ENCODE data around the gene ATP5IF1. TPM values are rescaled to one million over a fixed set of nuclear protein-coding genes. Genes with fewer than 3 reads are reported as not detected.

Gene ATP5IF1
- total RNA-seq, 2 donors from 2014 or later, result 472 to 881 TPM

DNA sequence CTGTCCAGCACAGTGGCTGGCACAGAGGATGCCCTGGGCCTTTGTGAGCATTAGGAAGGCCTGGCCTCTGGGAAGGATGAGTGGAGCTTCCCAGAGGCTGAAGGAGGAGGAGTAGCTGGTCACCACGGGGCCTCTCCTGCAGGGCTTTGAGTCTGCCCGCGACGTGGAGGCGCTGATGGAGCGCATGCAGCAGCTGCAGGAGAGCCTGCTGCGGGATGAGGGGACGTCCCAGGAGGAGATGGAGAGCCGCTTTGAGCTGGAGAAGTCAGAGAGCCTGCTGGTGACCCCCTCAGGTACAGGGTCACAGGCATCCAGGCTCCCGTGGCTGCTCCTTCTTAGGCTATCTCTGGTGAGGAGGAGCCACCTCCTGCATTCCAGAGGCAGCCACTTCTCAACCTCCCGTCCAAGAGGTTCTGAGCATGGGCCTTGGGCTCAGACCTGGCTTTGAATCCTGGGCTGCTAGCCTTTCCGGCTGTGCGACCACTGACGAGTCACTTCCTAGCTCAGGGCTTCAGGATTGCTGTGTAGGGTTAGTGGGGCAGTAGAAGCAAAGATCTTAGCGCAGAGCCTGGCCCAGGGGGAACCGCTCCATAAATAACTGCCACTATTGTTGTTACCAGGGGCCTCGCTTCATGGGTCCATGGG lies 37.4 kb downstream of the ATP5IF1 start:
- Histone ChIP-seq H3K4me1 (no peaks in the 10 kb centered on the region), H3K36me3 (peaks cover 52% of the 10 kb centered on the region), H3K9me3 (no peaks in the 10 kb centered on the region), H3K4me3 (no peak overlapping the region), H3K27ac (no peak overlapping the region), H3K27me3 (no peaks in the 10 kb centered on the region)
- TF ChIP-seq CTCF (IDR thresholded peaks at IDR 0.05), result no peak
- no peak for DNase-seq (ENCODE audit: low spot score)

DNA sequence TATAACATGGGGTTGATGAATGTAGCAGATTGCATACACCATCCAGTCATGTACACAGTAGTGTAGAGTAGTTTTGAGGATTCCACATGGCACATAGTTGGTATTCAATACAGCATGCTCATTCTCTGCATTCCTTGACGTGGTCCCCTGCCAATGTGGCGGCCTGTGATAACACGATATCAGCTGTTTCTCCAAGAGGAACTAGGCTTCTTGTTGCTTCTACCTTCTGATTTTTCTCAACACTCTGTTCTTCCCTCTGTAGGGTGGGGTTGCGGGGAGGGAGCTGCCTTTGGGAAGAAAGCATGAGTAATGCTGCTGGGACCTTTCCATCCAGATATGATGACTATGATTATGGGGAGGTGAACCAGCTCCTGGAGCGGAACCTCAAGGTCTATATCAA lies 42.8 kb downstream of the ATP5IF1 start:
- no peak overlapping the region for H3K4me3 ChIP-seq
- no peaks in the 10 kb centered on the region for H3K27me3 ChIP-seq
- peaks cover 75% of the 10 kb centered on the region for H3K36me3 ChIP-seq
- H3K27ac ChIP-seq, result no peak overlapping the region
- no peak for TF ChIP-seq CTCF (IDR thresholded peaks at IDR 0.05)
- H3K4me1 ChIP-seq, result peaks cover 0 to 8% of the 10 kb centered on the region in 2 donors
- H3K9me3 ChIP-seq, result no peaks in the 10 kb centered on the region
- DNase-seq (ENCODE audit: low spot score), result no peak

GRCh38 chr1:28279721-28280120 lies 43.8 kb downstream of the ATP5IF1 start:
- H3K9me3 ChIP-seq, result no peaks in the 10 kb centered on the region
- no peak overlapping the region for H3K4me3 ChIP-seq
- H3K4me1 ChIP-seq, result peaks cover 0 to 8% of the 10 kb centered on the region in 2 donors
- H3K27ac ChIP-seq, result no peak overlapping the region
- TF ChIP-seq CTCF (IDR thresholded peaks at IDR 0.05), result no peak
- peaks cover 65% of the 10 kb centered on the region for H3K36me3 ChIP-seq
- DNase-seq (ENCODE audit: low spot score), result no peak
- H3K27me3 ChIP-seq, result no peaks in the 10 kb centered on the region

DNA sequence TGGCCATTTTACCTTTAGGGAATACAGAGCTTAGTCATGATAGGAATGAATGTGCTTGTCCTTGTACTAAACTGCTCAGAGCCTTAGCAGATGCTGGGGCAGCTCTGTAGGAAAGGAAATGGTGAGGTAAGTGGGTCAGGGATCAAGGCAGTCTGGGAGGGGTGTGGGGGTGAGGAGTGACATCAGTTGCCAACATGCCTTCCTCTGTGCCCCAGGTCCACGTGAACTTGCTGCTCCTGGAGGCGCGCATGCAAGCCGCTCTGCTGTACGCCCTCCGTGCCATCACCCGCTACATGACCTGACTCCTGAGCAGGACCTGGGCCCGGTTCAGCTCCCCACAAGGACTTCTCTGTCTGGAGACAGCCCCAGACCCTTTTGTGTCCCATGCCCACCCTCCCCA lies 44.6 kb downstream of the ATP5IF1 start:
- Histone ChIP-seq H3K27me3 (no peaks in the 10 kb centered on the region), H3K9me3 (no peaks in the 10 kb centered on the region), H3K27ac (peak overlapping the region in 1 of 2 donors; percentile 25), H3K4me3 (no peak overlapping the region), H3K4me1 (peaks cover 0 to 8% of the 10 kb centered on the region in 2 donors), H3K36me3 (peaks cover 58% of the 10 kb centered on the region)
- no peak for DNase-seq (ENCODE audit: low spot score)
- TF ChIP-seq CTCF (IDR thresholded peaks at IDR 0.05), result no peak

GRCh38 chr1:28280977-28281381 lies 45.1 kb downstream of the ATP5IF1 start:
- no peaks in the 10 kb centered on the region for H3K27me3 ChIP-seq
- no peak for DNase-seq (ENCODE audit: low spot score)
- no peak overlapping the region for H3K4me3 ChIP-seq
- TF ChIP-seq CTCF (IDR thresholded peaks at IDR 0.05), result no peak
- peaks cover 0 to 8% of the 10 kb centered on the region in 2 donors for H3K4me1 ChIP-seq
- H3K36me3 ChIP-seq, result peaks cover 55% of the 10 kb centered on the region
- H3K27ac ChIP-seq, result peak overlapping the region in 1 of 2 donors; percentile 25
- H3K9me3 ChIP-seq, result no peaks in the 10 kb centered on the region

All from right atrium auricular region (tissue), 2 donors.